ENCODE measurements around the gene DNER.

DNER gene

GRCh38 chr2:229571243-229571642, 143.1 kb downstream of the DNER start:
- no peaks in the 10 kb centered on the region for H3K27me3 ChIP-seq
- DNase-seq: no peak
- no peaks in the 10 kb centered on the region; the same call in 1 of the 2 replicates for H3K9me3 ChIP-seq
- no peaks in the 10 kb centered on the region for H3K36me3 ChIP-seq
- H3K4me1 ChIP-seq: no peaks in the 10 kb centered on the region
- no peak for TF ChIP-seq CTCF (IDR thresholded peaks at IDR 0.05; ENCODE audit: low read depth, low read length)
- H3K4me3 ChIP-seq (ENCODE audit: low read depth, low read length): no peak overlapping the region

- no peak for DNase-seq
- Histone ChIP-seq H3K4me1 (no peaks in the 10 kb centered on the region), H3K36me3 (no peaks in the 10 kb centered on the region), H3K4me3 (ENCODE audit: low read depth, low read length) (no peak overlapping the region), H3K9me3 (no peaks in the 10 kb centered on the region; the same call in 1 of the 2 replicates), H3K27me3 (no peaks in the 10 kb centered on the region)
- TF ChIP-seq CTCF (IDR thresholded peaks at IDR 0.05; ENCODE audit: low read depth, low read length): no peak
These were observed 148.0 kb downstream of the DNER start for GRCh38 chr2:229566370-229566769.

GRCh38 chr2:229564300-229564907, 150.0 kb downstream of the DNER start:
- Histone ChIP-seq H3K9me3 (no peaks in the 10 kb centered on the region; the same call in 1 of the 2 replicates), H3K27me3 (no peaks in the 10 kb centered on the region), H3K4me3 (ENCODE audit: low read depth, low read length) (no peak overlapping the region), H3K4me1 (no peaks in the 10 kb centered on the region), H3K36me3 (no peaks in the 10 kb centered on the region)
- DNase-seq: no peak
- no peak for TF ChIP-seq CTCF (IDR thresholded peaks at IDR 0.05; ENCODE audit: low read depth, low read length)

- no peaks in the 10 kb centered on the region for H3K36me3 ChIP-seq
- no peaks in the 10 kb centered on the region for H3K27me3 ChIP-seq
- no peak overlapping the region for H3K4me3 ChIP-seq (ENCODE audit: low read depth, low read length)
- no peaks in the 10 kb centered on the region for H3K9me3 ChIP-seq
- H3K4me1 ChIP-seq: no peaks in the 10 kb centered on the region
- no peak for DNase-seq
- no peak for TF ChIP-seq CTCF (IDR thresholded peaks at IDR 0.05; ENCODE audit: low read depth, low read length)
These were observed 151.0 kb downstream of the DNER start for GRCh38 chr2:229563388-229563787.

DNA sequence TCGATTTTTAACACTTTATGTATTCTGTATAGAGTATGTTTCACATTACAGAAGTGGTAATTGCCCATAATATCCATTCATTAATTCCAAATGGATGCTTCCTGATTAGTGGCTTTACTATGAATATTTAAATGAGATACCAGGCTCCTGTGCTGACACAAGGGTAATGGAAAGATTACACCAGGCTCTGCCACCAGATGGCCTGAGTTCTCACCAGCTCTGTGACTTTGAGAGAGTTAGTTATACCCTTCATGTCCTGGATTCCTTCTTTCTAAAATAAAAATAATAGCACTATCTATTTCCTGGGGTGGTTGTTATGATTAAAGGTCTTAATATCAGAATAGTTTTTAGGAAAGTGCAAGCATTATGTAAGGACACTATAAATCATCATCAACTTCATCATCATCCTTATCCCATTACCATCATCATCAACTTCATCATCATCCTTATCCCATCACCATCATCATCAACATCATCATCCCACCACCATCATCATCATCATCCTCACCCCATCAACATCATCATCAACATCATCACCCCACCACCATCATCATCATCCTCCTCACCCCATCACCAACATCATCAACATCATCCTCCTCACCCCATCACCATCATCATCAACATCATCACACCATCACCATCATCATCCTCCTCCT, 151.8 kb downstream of the DNER start:
- DNase-seq: no peak
- no peak for TF ChIP-seq CTCF (IDR thresholded peaks at IDR 0.05; ENCODE audit: low read depth, low read length)
- Histone ChIP-seq H3K36me3 (no peaks in the 10 kb centered on the region), H3K9me3 (no peaks in the 10 kb centered on the region), H3K4me3 (ENCODE audit: low read depth, low read length) (no peak overlapping the region), H3K27me3 (no peaks in the 10 kb centered on the region), H3K4me1 (no peaks in the 10 kb centered on the region)

GRCh38 chr2:229559986-229560385, 154.4 kb downstream of the DNER start:
- H3K36me3 ChIP-seq: no peaks in the 10 kb centered on the region
- H3K4me3 ChIP-seq (ENCODE audit: low read depth, low read length): no peak overlapping the region
- no peaks in the 10 kb centered on the region for H3K27me3 ChIP-seq

More at GRCh38 chr2:229559986-229560385, 154.4 kb downstream of the DNER start:
- Histone ChIP-seq H3K9me3 (no peaks in the 10 kb centered on the region), H3K4me1 (no peaks in the 10 kb centered on the region)
- TF ChIP-seq CTCF (IDR thresholded peaks at IDR 0.05; ENCODE audit: low read depth, low read length): no peak
- no peak for DNase-seq
